Spinal cord (tissue), 10 donors: Measurements from ENCODE around the gene BMP7. TPM values are rescaled to one million over a fixed set of nuclear protein-coding genes. Genes with fewer than 3 reads are reported as not detected.

Experiments used
- DNase-seq, 6 donors: peaks; one replicate each; pipeline versions ENCODE4 v3.0.0 to v3.0.0-alpha.2; 2013 to 2015; ENCODE audit warnings: low spot score in 6 of 6, low read depth in 4 of 6
- H3K27ac ChIP-seq: one replicate; pipeline ENCODE4 v1.5.1; 2013; ENCODE audit warnings: low read depth, low read length, control low read depth
- H3K27me3 ChIP-seq: one replicate; pipeline ENCODE4 v1.6.1; 2013; ENCODE audit warnings: low read length; ENCODE audit not compliant: control insufficient read depth, insufficient read depth
- H3K36me3 ChIP-seq: one replicate; pipeline ENCODE4 v1.6.1; 2013; ENCODE audit warnings: low read length; ENCODE audit not compliant: control insufficient read depth, insufficient read depth
- H3K4me1 ChIP-seq: one replicate; pipeline ENCODE4 v1.6.1; 2013; ENCODE audit warnings: low read length; ENCODE audit not compliant: control insufficient read depth, insufficient read depth
- H3K4me3 ChIP-seq: one replicate; pipeline ENCODE4 v1.5.1; 2013; ENCODE audit warnings: low read depth, low read length, control low read depth
- H3K9me3 ChIP-seq: one replicate; pipeline ENCODE4 v1.6.1; 2013; ENCODE audit warnings: low read length; ENCODE audit not compliant: control insufficient read depth, insufficient read depth
- WGBS: methylation state at CpG from one replicate; pipeline ENCODE4 v1.1.5; 2013; ENCODE audit warnings: missing lambda C conversion rate; ENCODE audit not compliant: insufficient coverage; 5-methylcytosine and 5-hydroxymethylcytosine counted together
- polyA plus RNA-seq, 2 donors: library from polyadenylated mRNA; unstranded; fragments of 120-200 nt; gene quantifications; one replicate each; pipeline ENCODE4 v1.2.1, GENCODE V29; 2013; ENCODE audit not compliant: insufficient read length in 2 of 2
- total RNA-seq, 2 donors: library from RNA; depleted of rRNA in 1 of 2; stranded (reverse); fragments of 120-200 nt in 1 of 2; fragments of >200 nt in 1 of 2; gene quantifications; one replicate each; pipeline versions ENCODE4 v1.2.3 to v1.2.4, GENCODE V29; 2013 to 2014
- donor health status: healthy.

The BMP7 gene
- total and polyA plus RNA-seq, 4 donors: 25.4 to 67.9 (median 54.7) TPM

DNA sequence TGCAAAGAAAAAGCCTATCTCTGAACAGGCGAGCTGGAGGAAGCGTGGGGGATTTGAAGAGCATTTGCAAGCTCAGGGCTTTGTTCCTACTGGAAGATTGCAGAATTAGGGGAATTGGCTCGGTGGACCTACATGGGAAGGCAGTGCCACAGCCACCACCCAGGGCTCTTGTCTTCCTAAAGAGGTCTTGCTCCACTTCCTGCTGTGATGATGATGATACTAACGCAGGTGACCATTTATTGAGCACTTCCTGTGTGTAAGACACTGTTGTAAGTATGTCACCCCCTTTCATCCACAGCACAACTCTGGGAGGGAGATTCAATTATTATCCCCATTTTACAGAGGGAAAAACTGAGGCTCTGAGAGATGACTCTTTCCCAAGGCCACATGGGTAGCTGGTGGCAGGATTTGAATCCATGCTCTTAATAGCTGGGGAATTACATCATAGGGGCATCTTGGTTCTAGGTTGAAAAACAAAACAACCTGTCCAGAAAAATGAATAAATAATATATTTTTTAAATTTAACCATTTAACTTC is 41.2 kb downstream of the BMP7 start:
- Histone ChIP-seq H3K9me3 (no peaks in the 10 kb centered on the region), H3K36me3 (peaks cover 48% of the 10 kb centered on the region), H3K27me3 (no peaks in the 10 kb centered on the region), H3K4me1 (peaks cover 26% of the 10 kb centered on the region), H3K4me3 (no peak overlapping the region), H3K27ac (no peak overlapping the region)
- WGBS: 78% methylated on average over 2 of the region's 4 CpGs
- no peak for DNase-seq

DNA sequence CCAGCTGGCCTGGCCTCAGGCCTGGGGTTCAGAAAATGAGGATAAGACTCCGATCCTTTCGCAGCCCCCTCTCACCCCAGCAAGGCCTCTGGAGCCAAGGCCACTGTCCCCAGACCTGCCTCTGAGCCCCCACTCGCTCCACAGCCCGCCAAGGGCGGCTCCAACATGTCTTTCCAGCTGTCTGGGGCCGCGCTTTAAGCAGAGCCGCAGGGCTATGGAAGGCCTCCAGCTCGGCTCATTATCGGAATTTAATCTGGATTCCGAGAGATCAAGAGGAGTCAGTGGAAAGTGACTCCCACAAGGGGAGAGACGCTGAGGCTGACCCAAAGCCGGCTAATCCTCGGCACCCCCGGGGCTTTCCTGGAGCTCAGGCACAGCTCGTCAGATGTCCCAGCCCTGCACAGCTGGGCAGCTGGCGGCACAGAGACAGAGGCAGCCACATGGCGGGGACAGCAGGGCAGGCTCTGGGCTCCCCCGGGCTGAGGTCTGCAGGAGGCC is 41.8 kb downstream of the BMP7 start:
- H3K4me1 ChIP-seq: peaks cover 26% of the 10 kb centered on the region
- H3K27me3 ChIP-seq: no peaks in the 10 kb centered on the region
- peak in 1 of 6 donors; percentile 19 for DNase-seq
- WGBS: 65% methylated on average over 19 of the region's 19 CpGs
- H3K4me3 ChIP-seq: no peak overlapping the region
- no peaks in the 10 kb centered on the region for H3K9me3 ChIP-seq
- peaks cover 48% of the 10 kb centered on the region for H3K36me3 ChIP-seq
- no peak overlapping the region for H3K27ac ChIP-seq

DNA sequence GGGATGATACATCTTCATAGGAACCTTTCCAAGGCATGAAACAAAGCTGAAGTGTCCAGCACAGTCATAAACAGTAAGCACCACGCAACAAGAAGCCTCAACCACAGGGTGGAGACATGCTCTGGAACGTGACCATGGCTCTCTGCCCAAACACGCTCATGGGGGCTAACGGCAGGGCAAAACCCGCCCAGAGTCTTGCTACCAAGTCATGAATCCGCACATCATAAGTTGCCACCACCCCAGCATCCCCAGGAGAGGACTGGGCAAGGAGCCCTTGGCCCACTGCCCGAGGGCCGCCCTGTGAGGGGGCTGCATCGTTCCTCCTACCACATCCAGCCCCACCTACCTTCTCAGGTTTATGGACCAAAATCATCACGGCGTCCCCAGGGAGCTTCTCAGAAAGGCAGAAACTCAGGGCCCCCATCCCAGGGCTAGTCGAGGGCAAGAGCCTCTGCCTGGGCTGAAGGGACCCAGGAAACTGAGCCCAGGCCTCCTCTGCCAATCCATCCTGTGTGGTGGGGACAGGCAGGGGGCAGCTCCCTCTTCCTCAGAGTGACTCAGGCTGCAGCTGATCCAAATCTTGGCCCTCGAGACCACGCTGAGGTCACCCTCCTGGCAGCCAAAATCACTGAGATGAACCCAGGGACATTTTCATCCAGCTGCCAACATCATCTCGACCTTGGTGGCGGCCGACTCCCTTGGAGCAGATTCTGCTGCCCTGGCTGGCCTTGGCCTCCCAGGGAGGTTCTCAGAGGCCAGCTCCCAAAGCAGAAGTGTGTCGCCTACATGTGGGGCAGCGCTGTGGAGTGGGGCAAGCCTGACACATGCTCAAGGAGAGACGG is 42.6 kb downstream of the BMP7 start:
- H3K36me3 ChIP-seq: peaks cover 55% of the 10 kb centered on the region
- no peaks in the 10 kb centered on the region for H3K27me3 ChIP-seq
- peak in 1 of 6 donors; percentile 41 for DNase-seq
- 64% methylated on average over 19 of the region's 20 CpGs for WGBS
- no peak overlapping the region for H3K4me3 ChIP-seq
- H3K4me1 ChIP-seq: peaks cover 26% of the 10 kb centered on the region
- H3K27ac ChIP-seq: no peak overlapping the region
- H3K9me3 ChIP-seq: no peaks in the 10 kb centered on the region

DNA sequence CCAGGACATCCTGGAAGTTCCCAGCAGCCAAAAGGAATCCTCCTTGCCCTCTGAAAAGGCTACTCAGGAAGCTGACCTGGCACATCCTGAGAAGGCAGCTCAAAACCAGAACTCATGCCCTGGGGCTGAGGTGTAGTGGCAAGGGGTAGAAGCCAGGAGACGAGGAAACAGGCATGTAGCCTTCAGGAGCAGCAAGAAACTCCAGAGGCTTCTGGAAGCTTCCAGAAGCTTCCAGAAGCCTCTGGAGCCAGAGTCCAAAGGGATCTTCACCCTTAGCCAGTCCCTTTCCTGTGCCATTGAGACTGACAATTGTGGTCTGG is 43.9 kb downstream of the BMP7 start:
- WGBS: 78% methylated on average over 1 of the region's 1 CpG
- no peaks in the 10 kb centered on the region for H3K27me3 ChIP-seq
- H3K36me3 ChIP-seq: peaks cover 58% of the 10 kb centered on the region
- no peak overlapping the region for H3K27ac ChIP-seq
- no peak for DNase-seq
- H3K9me3 ChIP-seq: no peaks in the 10 kb centered on the region
- no peak overlapping the region for H3K4me3 ChIP-seq
- peaks cover 26% of the 10 kb centered on the region for H3K4me1 ChIP-seq

DNA sequence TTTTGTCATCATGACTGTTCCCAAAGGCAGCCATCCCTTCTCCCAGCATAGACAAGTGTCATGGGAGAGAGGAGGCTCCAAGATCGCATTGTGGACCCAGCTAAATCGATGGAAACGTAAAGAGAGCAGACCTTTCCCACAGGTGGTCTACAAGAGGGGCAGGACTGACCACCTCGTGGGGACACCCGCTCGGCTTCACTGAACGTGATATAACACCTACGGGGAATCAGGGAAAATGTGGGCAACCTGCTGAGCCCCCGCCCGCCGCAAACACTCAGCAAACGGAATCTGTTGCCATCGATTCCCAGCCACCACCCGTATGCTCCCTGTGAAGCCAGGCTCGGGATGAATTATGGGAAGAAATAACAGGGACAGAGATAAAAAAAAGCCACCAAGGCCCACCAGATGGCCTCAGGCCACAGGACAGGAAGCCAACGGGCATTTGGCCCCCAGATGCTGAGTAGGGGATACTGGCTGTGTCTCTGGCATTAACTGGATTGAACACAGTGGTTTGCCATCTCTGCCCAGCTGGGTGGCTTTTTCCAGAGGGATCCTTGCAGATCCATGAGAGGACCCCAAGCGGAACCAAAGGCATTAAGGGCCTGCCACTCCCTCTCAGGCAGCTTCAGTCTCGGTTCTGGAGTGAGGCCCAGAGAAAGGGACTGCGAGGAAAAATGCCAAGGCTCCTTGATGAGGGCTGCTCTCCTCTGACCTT is 44.4 kb downstream of the BMP7 start:
- 81% methylated on average over 15 of the region's 19 CpGs for WGBS
- no peaks in the 10 kb centered on the region for H3K9me3 ChIP-seq
- DNase-seq: no peak
- H3K27me3 ChIP-seq: no peaks in the 10 kb centered on the region
- no peak overlapping the region for H3K27ac ChIP-seq
- no peak overlapping the region for H3K4me3 ChIP-seq
- peaks cover 26% of the 10 kb centered on the region for H3K4me1 ChIP-seq
- H3K36me3 ChIP-seq: peaks cover 55% of the 10 kb centered on the region

DNA sequence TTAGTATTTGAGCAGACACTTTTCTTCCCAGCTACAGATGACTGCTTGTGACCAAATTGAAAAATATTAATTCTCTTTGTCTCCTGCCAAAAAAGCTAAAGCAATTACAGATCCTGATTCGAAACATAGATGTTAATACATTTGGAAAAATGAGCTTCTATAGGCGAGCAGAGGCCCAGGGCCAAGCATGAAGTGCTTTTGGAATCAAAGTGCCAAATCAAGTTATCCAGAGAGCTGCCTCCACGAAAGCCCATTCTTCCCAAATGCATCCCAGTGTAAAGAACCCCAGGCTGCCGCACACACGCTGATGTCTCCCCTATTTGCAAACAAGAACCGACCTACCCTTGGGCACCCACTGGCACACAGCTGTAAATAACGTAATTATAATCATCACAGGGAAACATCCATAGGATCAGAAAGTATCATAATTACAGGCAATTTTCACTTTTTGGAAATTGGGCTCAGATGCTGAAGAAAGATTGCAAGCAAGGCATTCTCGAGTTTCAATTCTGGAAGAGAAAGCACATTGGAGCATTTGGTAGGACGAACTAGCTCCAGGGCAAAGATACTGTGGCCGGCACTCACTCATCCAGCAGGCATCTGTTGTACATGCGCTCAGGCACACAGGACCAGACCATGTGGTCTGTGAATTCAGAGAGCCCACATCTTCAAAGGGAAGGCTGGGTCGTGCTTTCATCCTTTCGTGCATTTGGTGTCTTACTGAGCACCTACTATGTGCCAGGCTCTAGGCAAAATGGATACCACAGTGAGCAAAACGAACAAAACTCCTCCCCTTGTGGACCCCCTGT is 45.9 kb downstream of the BMP7 start:
- Histone ChIP-seq H3K9me3 (no peaks in the 10 kb centered on the region), H3K4me1 (peaks cover 26% of the 10 kb centered on the region), H3K36me3 (peaks cover 58% of the 10 kb centered on the region), H3K4me3 (no peak overlapping the region), H3K27ac (no peak overlapping the region), H3K27me3 (no peaks in the 10 kb centered on the region)
- 83% methylated on average over 13 of the region's 14 CpGs for WGBS
- peak in 2 of 6 donors; percentile 18 to 76 for DNase-seq

DNA sequence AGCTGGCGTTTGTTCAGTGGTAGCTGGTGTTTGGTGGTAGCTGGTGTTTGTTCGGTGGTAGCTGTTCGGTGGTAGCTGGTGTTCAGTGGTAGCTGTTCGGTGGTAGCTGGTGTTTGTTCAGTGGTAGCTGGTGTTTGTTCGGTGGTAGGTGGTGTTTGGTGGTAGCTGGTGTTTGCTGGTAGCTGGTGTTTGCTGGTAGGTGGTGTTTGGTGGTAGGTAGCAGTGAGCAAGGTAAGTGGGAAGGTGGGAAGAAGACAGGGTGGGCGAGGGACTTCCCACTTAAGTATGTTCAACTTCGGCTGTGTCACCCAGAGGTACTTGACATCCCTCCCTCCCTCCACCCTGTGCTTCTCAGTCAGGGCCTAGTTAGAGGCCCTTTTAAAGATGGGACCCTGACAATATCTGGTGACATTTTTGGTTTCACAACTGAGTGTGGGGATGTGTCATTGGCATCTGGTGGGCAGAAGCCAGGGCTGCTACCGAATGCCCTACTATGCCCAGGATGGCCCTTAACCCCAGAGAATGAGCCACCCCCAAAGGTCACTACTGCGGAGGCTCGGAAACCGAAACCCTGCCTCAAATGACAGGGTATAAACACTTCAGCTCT is 47.3 kb downstream of the BMP7 start:
- WGBS: 87% methylated on average over 7 of the region's 11 CpGs
- Histone ChIP-seq H3K27me3 (no peaks in the 10 kb centered on the region), H3K4me1 (peaks cover 20% of the 10 kb centered on the region), H3K27ac (no peak overlapping the region), H3K36me3 (peaks cover 53% of the 10 kb centered on the region), H3K4me3 (no peak overlapping the region), H3K9me3 (no peaks in the 10 kb centered on the region)
- no peak for DNase-seq

DNA sequence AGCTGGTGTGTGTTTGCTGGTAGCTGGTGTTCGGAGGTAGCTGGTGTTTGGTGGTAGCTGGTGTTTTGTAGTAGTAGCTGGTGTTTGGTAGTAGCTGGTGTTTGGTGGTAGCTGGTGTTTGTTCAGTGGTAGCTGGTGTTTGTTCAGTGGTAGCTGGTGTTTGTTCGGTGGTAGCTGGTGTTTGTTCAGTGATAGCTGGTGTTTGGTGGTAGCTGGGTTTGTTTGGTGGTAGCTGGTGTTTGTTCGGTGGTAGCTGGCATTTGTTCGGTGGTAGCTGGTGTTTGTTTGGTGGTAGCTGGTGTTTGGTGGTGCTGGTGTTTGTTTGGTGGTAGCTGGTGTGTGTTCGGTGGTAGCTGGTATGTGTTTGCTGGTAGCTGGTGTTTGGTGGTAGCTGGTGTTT is 48.0 kb downstream of the BMP7 start:
- Histone ChIP-seq H3K36me3 (peaks cover 49% of the 10 kb centered on the region), H3K9me3 (no peaks in the 10 kb centered on the region), H3K27ac (no peak overlapping the region), H3K4me1 (peaks cover 13% of the 10 kb centered on the region), H3K4me3 (no peak overlapping the region), H3K27me3 (no peaks in the 10 kb centered on the region)
- 97% methylated on average over 5 of the region's 5 CpGs for WGBS
- no peak for DNase-seq

DNA sequence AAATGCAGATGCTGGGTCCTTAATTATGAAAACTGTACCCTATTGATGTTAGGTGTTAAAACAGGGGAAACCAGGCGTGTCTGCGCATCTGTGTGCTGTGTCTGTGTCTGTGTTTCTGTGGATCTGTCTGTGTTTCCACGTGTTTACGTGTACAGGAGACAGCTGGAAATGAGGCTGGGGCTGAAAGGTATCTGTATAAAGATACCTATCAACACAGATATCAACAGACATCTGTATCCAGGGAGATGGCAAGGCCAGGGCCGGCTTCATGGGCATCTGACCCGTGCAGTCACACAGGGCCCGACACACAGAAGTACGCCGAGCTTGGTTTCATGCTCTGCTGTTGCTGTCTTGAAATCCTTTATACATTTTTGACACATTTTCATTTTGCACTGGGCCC is 48.6 kb downstream of the BMP7 start:
- H3K4me1 ChIP-seq: peaks cover 20% of the 10 kb centered on the region
- peaks cover 49% of the 10 kb centered on the region for H3K36me3 ChIP-seq
- 82% methylated on average over 5 of the region's 9 CpGs for WGBS
- H3K4me3 ChIP-seq: no peak overlapping the region
- no peaks in the 10 kb centered on the region for H3K9me3 ChIP-seq
- no peak overlapping the region for H3K27ac ChIP-seq
- H3K27me3 ChIP-seq: no peaks in the 10 kb centered on the region
- no peak for DNase-seq
